Measurements from ENCODE around the gene SLC1A4. TPM values are rescaled to one million over a fixed set of nuclear protein-coding genes. Genes with fewer than 3 reads are reported as not detected.

The SLC1A4 gene
- total RNA-seq, 2 donors from 2014 or later, result 0.07 to 1.9 TPM

- H3K27me3 Mint-ChIP-seq (ENCODE audit: insufficient read depth), result no peaks in the 10 kb centered on the region
- 83 to 91% methylated on average over 10 to 14 of the region's 14 CpGs for WGBS, 2 experiments (ENCODE audit: insufficient coverage in 1 of 2, insufficient read length in 1 of 2)
- Histone ChIP-seq H3K9ac (ENCODE audit: extremely low read depth, low read length, poor library complexity, severe bottlenecking) (no peak overlapping the region), H3K4me1 (ENCODE audit: control insufficient read depth, insufficient read depth, low read length) (no peaks in the 10 kb centered on the region), H3K9me3 (ENCODE audit: control insufficient read depth, low read length) (no peaks in the 10 kb centered on the region), H3K36me3 (ENCODE audit: control insufficient read depth, insufficient read depth, low read length) (no peaks in the 10 kb centered on the region), H3K27me3 (ENCODE audit: control insufficient read depth, insufficient read depth, low read length, poor library complexity, severe bottlenecking) (no peaks in the 10 kb centered on the region), H3K27ac (ENCODE audit: low read depth, low read length) (no peak overlapping the region), H3K4me3 (ENCODE audit: low read length) (no peak overlapping the region)
- no peak overlapping the region for H3K4me3 Mint-ChIP-seq
- H3K27ac Mint-ChIP-seq, result no peak overlapping the region
- H3K4me1 Mint-ChIP-seq, result peaks cover 14% of the 10 kb centered on the region
- H3K9me3 Mint-ChIP-seq, result no peaks in the 10 kb centered on the region
- no peaks in the 10 kb centered on the region for H3K36me3 Mint-ChIP-seq (ENCODE audit: low read depth)
- no peak for TF ChIP-seq CTCF (conservative IDR thresholded peaks at IDR 0.05)
- no peak for DNase-seq
Observed at GRCh38 chr2:64945973-64946768, 43.0 kb upstream of the SLC1A4 start.

DNA sequence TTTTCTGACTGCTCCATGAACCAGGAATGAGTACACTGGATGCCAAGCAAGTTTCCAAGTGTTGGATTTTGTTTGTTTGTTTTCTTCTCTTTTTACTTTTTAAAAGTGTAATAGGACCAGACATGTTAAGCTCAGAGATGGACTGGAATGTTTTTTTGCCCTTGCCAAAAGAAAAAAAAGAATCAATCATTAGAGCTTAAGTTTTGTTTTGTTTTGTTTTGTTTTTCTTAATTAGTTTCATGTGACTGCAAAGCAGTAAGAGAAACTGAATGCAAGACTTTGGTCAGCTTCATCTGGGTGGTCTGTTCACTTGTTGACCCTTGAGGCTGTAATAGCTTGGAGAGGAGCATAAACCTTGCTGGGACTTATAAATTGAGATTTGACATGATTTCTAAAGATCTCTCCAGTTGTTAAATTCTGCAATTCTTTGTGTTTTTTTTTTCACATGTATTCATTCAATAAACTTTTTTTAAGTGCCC is 42.4 kb upstream of the SLC1A4 start:
- no peak for DNase-seq
- TF ChIP-seq CTCF (conservative IDR thresholded peaks at IDR 0.05), result no peak
- Histone ChIP-seq H3K9me3 (ENCODE audit: control insufficient read depth, low read length) (no peaks in the 10 kb centered on the region), H3K27me3 (ENCODE audit: control insufficient read depth, insufficient read depth, low read length, poor library complexity, severe bottlenecking) (no peaks in the 10 kb centered on the region), H3K4me1 (ENCODE audit: control insufficient read depth, insufficient read depth, low read length) (no peaks in the 10 kb centered on the region), H3K9ac (ENCODE audit: extremely low read depth, low read length, poor library complexity, severe bottlenecking) (no peak overlapping the region), H3K36me3 (ENCODE audit: control insufficient read depth, insufficient read depth, low read length) (no peaks in the 10 kb centered on the region), H3K27ac (ENCODE audit: low read depth, low read length) (no peak overlapping the region), H3K4me3 (ENCODE audit: low read length) (no peak overlapping the region)
- no peak overlapping the region for H3K27ac Mint-ChIP-seq
- H3K4me1 Mint-ChIP-seq, result peaks cover 14% of the 10 kb centered on the region
- H3K27me3 Mint-ChIP-seq (ENCODE audit: insufficient read depth), result no peaks in the 10 kb centered on the region
- H3K36me3 Mint-ChIP-seq (ENCODE audit: low read depth), result no peaks in the 10 kb centered on the region
- no peak overlapping the region for H3K4me3 Mint-ChIP-seq
- H3K9me3 Mint-ChIP-seq, result no peaks in the 10 kb centered on the region

DNA sequence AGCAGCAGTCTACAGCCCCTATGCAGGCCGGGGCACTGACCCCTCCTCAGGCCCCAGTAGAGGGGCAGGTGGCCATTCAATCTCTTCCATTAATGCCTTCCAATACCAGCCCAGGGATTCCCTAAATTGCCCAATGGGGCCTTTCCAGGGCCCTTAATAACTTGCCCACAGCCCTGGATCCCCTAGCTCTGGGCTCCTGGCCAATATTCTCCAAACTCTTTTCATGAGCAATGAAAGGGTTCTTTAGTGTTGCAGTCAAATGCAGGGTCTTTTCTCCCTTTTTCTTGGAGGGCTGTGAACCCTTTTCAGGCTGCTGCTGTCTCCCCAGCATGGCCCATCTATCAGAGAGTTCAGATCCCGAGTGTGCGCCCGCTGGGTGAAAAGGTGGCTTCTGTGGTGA is 41.3 kb upstream of the SLC1A4 start:
- H3K4me3 Mint-ChIP-seq, result no peak overlapping the region
- Histone ChIP-seq H3K4me3 (ENCODE audit: low read length) (no peak overlapping the region), H3K4me1 (ENCODE audit: control insufficient read depth, insufficient read depth, low read length) (no peaks in the 10 kb centered on the region), H3K9me3 (ENCODE audit: control insufficient read depth, low read length) (no peaks in the 10 kb centered on the region), H3K27me3 (ENCODE audit: control insufficient read depth, insufficient read depth, low read length, poor library complexity, severe bottlenecking) (no peaks in the 10 kb centered on the region), H3K9ac (ENCODE audit: extremely low read depth, low read length, poor library complexity, severe bottlenecking) (no peak overlapping the region), H3K27ac (ENCODE audit: low read depth, low read length) (no peak overlapping the region), H3K36me3 (ENCODE audit: control insufficient read depth, insufficient read depth, low read length) (no peaks in the 10 kb centered on the region)
- H3K36me3 Mint-ChIP-seq (ENCODE audit: low read depth), result no peaks in the 10 kb centered on the region
- H3K27me3 Mint-ChIP-seq (ENCODE audit: insufficient read depth), result no peaks in the 10 kb centered on the region
- H3K9me3 Mint-ChIP-seq, result no peaks in the 10 kb centered on the region
- no peak overlapping the region for H3K27ac Mint-ChIP-seq
- WGBS, 2 experiments (ENCODE audit: insufficient coverage in 1 of 2, insufficient read length in 1 of 2), result 86 to 94% methylated on average over 3 to 4 of the region's 4 CpGs
- TF ChIP-seq CTCF (conservative IDR thresholded peaks at IDR 0.05), result no peak
- DNase-seq, result no peak
- peaks cover 14% of the 10 kb centered on the region for H3K4me1 Mint-ChIP-seq
